Suprapubic skin (tissue), 4 donors: Measurements from ENCODE around the gene GRIA4.

ENCODE experiments used
- EP300 ChIP-seq: sonication (generic); formaldehyde crosslinking; IDR thresholded peaks from one replicate; pipeline ENCODE4 v1.6.1; 2017; ENCODE audit warnings: antibody characterized with exemption
- POLR2A ChIP-seq, 2 donors: fragments of 450-650 bp; IDR thresholded peaks; one replicate each; pipeline ENCODE4 v1.6.1; 2017; ENCODE audit warnings: antibody characterized with exemption in 2 of 2, mild to moderate bottlenecking in 2 of 2, moderate library complexity in 2 of 2
- POLR2AphosphoS5 ChIP-seq, 3 donors: sonication (generic); formaldehyde crosslinking; IDR thresholded peaks; one replicate each; pipeline ENCODE4 v1.6.1; 2017; ENCODE audit warnings: antibody characterized with exemption in 3 of 3
- TF ChIP-seq, protein P1 (sequence below), 2 donors: fragments of 200-600 bp in 1 of 2; fragments of 450-650 bp in 1 of 2; sonication (generic) in 1 of 2; IDR thresholded peaks; one replicate each; pipeline ENCODE4 v1.5.1; 2016 to 2019; ENCODE audit warnings: antibody characterized with exemption in 2 of 2, mild to moderate bottlenecking in 1 of 2, moderate library complexity in 1 of 2

DNA sequence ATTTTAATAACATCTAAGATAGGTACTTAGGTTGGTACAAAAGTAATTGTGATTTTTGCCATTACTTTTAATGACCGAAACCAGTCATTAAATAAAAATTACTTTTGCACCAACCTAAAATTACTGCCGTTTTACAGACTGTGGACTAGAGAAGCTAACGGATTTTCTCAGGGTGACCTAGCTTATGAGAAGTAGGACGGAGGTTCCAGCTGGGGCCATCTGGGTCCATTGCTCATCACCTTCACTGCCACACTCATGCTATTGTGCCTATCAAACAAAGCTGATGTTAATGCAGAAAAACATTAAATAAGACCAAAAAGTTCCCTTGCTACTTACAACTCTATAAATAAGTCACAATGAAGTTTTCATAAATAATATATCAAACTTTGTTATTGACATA lies 38.9 kb downstream of the GRIA4 start:
- TF ChIP-seq, protein P1, sequence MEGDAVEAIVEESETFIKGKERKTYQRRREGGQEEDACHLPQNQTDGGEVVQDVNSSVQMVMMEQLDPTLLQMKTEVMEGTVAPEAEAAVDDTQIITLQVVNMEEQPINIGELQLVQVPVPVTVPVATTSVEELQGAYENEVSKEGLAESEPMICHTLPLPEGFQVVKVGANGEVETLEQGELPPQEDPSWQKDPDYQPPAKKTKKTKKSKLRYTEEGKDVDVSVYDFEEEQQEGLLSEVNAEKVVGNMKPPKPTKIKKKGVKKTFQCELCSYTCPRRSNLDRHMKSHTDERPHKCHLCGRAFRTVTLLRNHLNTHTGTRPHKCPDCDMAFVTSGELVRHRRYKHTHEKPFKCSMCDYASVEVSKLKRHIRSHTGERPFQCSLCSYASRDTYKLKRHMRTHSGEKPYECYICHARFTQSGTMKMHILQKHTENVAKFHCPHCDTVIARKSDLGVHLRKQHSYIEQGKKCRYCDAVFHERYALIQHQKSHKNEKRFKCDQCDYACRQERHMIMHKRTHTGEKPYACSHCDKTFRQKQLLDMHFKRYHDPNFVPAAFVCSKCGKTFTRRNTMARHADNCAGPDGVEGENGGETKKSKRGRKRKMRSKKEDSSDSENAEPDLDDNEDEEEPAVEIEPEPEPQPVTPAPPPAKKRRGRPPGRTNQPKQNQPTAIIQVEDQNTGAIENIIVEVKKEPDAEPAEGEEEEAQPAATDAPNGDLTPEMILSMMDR (IDR thresholded peaks at IDR 0.05) = no peak
- no peak for TF ChIP-seq POLR2AphosphoS5 (IDR thresholded peaks at IDR 0.05)
- no peak for TF ChIP-seq POLR2A (IDR thresholded peaks at IDR 0.05)
- no peak for TF ChIP-seq EP300
